Prostate gland (tissue), 2 donors: ENCODE measurements around the gene LRP11. TPM values are rescaled to one million over a fixed set of nuclear protein-coding genes. Genes with fewer than 3 reads are reported as not detected.
"Not testable (repeated sequence)": the region's sequence is repeated elsewhere in the genome, so short reads cannot be mapped to it uniquely, and the experiment has no call there.

Source experiments
- DNase-seq: peaks from one replicate; pipeline ENCODE4 v3.0.0-alpha.2; 2019; ENCODE audit warnings: low spot score
- H3K27ac ChIP-seq, 2 donors: fragments of 200-600 bp; sonication (generic); 2 replicates each; pipeline ENCODE4 v1.5.1; 2017 to 2019
- H3K27me3 ChIP-seq: fragments of 200-600 bp; sonication (generic); replicated peaks from 2 replicates; pipeline ENCODE4 v1.5.1; 2019; ENCODE audit not compliant: insufficient read depth
- H3K36me3 ChIP-seq, 2 donors: fragments of 200-600 bp; sonication (generic); 1 replicate in 1 of 2; 2 replicates in 1 of 2; pipeline versions ENCODE4 v1.5.1 to v1.8.1; 2017 to 2019
- H3K4me1 ChIP-seq: fragments of 200-600 bp; sonication (generic); replicated peaks from 2 replicates; pipeline ENCODE4 v1.5.1; 2019
- H3K4me3 ChIP-seq, 2 donors: fragments of 200-600 bp; sonication (generic); 2 replicates each; pipeline ENCODE4 v1.5.1; 2017 to 2019
- H3K9me3 ChIP-seq: fragments of 200-600 bp; sonication (generic); 2 replicates; pipeline ENCODE4 v1.5.1; 2017
- POLR2A ChIP-seq: fragments of 450-650 bp; IDR thresholded peaks from one replicate; pipeline ENCODE4 v1.6.1; 2016; ENCODE audit warnings: antibody characterized with exemption, mild to moderate bottlenecking
- POLR2AphosphoS5 ChIP-seq: sonication (generic); formaldehyde crosslinking; IDR thresholded peaks from one replicate; pipeline ENCODE4 v1.6.1; 2017; ENCODE audit warnings: antibody characterized with exemption
- WGBS: methylation state at CpG from one replicate; pipeline ENCODE4 v1.1.5; 2018; 5-methylcytosine and 5-hydroxymethylcytosine counted together
- intact Hi-C: fragments of 100-400 bp; cut with DNase I; formaldehyde crosslinking; loops from one replicate; pipeline ENCODE4 v1.14.2; 2022
- total RNA-seq, 2 donors: library from RNA; depleted of rRNA; stranded (reverse); fragments of >200 nt; gene quantifications; one replicate each; pipeline ENCODE4 v1.1.0, GENCODE V29; 2016
- TF ChIP-seq, protein P1 (sequence below), 4 experiments: fragments of 200-600 bp in 2 of 4; fragments of 450-650 bp in 2 of 4; sonication (generic) in 2 of 4; IDR thresholded peaks; 1 replicate in 3 of 4; 2 replicates in 1 of 4; pipeline ENCODE4 v1.5.1; 2016 to 2019; ENCODE audit warnings: antibody characterized with exemption in 4 of 4, mild to moderate bottlenecking in 2 of 4, moderate library complexity in 2 of 4

The LRP11 gene
- total RNA-seq, 2 donors from 2014 or later, result 52.7 to 76.3 TPM

DNA sequence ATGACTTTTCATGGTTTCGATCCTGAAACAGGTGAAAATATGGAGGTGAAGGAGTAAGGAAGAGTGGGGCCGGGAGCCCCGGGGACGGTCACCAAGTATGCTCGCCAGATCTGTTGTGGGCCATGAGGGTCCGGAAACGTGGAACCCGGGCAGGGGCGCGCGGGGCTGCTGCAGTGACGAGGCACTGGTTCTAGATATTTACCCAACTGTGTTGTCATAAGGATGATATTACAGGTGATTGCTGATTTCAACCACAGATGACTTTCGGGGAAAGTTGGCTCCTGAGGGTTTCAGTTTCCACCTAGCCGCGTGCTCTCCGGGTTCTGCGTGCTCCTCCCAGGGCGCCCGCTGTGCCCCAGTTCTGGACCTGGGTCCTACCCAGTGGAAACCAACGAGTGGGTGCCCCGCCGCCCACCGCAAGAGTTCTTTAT is 46.6 kb upstream of the LRP11 start:
- 93% methylated on average over 23 of the region's 23 CpGs for WGBS
- no peaks in the 10 kb centered on the region for H3K36me3 ChIP-seq
- TF ChIP-seq POLR2A (no peak), POLR2AphosphoS5 (no peak)
- TF ChIP-seq, protein P1, sequence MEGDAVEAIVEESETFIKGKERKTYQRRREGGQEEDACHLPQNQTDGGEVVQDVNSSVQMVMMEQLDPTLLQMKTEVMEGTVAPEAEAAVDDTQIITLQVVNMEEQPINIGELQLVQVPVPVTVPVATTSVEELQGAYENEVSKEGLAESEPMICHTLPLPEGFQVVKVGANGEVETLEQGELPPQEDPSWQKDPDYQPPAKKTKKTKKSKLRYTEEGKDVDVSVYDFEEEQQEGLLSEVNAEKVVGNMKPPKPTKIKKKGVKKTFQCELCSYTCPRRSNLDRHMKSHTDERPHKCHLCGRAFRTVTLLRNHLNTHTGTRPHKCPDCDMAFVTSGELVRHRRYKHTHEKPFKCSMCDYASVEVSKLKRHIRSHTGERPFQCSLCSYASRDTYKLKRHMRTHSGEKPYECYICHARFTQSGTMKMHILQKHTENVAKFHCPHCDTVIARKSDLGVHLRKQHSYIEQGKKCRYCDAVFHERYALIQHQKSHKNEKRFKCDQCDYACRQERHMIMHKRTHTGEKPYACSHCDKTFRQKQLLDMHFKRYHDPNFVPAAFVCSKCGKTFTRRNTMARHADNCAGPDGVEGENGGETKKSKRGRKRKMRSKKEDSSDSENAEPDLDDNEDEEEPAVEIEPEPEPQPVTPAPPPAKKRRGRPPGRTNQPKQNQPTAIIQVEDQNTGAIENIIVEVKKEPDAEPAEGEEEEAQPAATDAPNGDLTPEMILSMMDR (IDR thresholded peaks at IDR 0.05), result no peak
- no peak for DNase-seq
- intact Hi-C loops, result no loop called here
- no peak overlapping the region for H3K4me3 ChIP-seq
- no peaks in the 10 kb centered on the region for H3K4me1 ChIP-seq
- no peaks in the 10 kb centered on the region for H3K9me3 ChIP-seq
- H3K27ac ChIP-seq, result no peak overlapping the region
- no peaks in the 10 kb centered on the region for H3K27me3 ChIP-seq

DNA sequence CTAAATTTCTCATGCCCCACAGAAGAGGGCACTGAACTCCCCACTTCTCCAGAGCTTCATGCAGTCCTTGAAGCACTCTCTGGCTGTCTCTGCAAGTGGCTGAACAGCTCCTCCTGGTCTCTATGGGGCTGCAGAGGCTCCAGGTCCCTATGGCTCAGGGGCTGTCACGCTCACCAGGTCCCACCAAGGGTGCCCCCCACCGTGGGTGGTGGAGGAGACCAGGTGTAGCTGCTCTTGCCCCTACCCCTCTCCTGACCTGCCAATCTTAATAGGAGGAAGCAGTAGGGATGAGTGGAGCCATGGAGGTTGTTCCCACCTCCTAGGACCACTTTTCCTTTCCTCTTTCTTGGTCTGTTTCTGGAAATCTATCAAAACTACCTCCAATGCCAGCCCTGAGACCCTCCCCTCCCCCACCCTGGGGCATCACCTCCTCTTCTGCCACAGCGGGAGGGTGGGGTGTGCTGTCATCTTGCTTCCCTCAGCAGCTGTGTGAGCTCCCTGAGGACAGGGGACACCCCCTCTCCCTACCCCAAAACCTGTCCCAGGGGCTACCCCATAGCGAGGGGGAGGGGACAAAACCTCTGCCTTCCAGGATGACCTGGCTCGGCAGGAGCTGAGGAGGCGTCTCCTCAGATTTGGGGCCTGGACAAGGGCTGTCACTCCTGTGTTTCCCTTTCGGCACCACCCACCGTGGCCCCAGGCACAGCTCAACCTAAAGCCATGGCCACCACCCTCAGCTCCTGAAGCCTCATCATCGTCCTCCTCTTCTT is 45.7 kb upstream of the LRP11 start:
- no peak overlapping the region for H3K4me3 ChIP-seq
- no peaks in the 10 kb centered on the region for H3K9me3 ChIP-seq
- no peaks in the 10 kb centered on the region for H3K27me3 ChIP-seq
- TF ChIP-seq POLR2AphosphoS5, result no peak
- no peak for TF ChIP-seq POLR2A
- TF ChIP-seq, protein P1 (IDR thresholded peaks at IDR 0.05), result no peak
- 92% methylated on average over 9 of the region's 9 CpGs for WGBS
- no peaks in the 10 kb centered on the region for H3K4me1 ChIP-seq
- no peak for DNase-seq
- intact Hi-C loops, result no loop called here
- H3K27ac ChIP-seq, result no peak overlapping the region
- H3K36me3 ChIP-seq, result no peaks in the 10 kb centered on the region

DNA sequence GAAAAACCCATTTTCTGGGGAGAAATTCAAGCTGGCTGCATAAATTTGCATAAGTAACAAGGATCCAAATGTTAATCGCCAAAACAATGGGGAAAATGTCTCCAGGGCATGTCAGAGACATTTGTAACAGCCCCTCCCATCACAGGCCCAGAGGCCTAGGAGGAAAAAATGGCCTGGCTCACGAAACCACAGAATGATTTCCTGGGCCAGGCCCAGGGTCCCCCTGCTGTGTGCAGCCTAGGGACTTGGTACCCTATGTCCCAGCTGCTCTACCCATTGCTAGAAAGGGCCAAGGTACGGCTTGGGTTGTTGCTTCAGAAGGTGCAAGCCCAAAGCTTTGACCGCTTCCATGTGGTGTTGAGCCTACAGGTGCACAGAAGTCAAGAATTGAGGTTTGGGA is 44.3 kb upstream of the LRP11 start:
- H3K27ac ChIP-seq, H3K36me3 ChIP-seq, H3K4me3 ChIP-seq, DNase-seq, H3K9me3 ChIP-seq, intact Hi-C loops, H3K27me3 ChIP-seq, H3K4me1 ChIP-seq: not testable (repeated sequence)
- 86% methylated on average over 4 of the region's 4 CpGs for WGBS

DNA sequence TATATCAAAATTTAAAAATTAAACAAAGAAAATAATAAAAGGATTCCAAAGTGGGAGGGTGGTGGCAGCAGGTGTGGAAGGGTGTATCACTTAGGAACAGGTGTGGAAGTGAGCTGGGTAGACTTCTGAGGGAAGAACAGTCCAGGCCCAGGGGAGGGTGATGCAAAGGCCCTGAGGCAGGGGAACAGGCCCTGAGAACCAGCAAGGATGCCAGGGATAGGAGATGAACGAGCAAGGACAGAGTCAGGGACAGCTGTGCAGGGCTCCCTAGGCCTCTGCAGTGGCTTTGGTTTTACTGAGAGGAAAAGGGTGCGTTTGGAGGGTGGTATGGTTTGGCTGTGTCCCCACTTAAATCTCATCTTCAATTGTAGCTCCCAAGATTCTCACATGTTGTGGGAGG is 43.2 kb upstream of the LRP11 start:
- DNase-seq, result no peak
- Histone ChIP-seq H3K36me3 (no peaks in the 10 kb centered on the region), H3K27ac (no peak overlapping the region), H3K9me3 (no peaks in the 10 kb centered on the region), H3K27me3 (no peaks in the 10 kb centered on the region), H3K4me1 (no peaks in the 10 kb centered on the region), H3K4me3 (no peak overlapping the region)
- TF ChIP-seq POLR2A (no peak), POLR2AphosphoS5 (no peak)
- TF ChIP-seq, protein P1 (IDR thresholded peaks at IDR 0.05), result no peak
- intact Hi-C loops, result no loop called here
- 85% methylated on average over 2 of the region's 2 CpGs for WGBS

DNA sequence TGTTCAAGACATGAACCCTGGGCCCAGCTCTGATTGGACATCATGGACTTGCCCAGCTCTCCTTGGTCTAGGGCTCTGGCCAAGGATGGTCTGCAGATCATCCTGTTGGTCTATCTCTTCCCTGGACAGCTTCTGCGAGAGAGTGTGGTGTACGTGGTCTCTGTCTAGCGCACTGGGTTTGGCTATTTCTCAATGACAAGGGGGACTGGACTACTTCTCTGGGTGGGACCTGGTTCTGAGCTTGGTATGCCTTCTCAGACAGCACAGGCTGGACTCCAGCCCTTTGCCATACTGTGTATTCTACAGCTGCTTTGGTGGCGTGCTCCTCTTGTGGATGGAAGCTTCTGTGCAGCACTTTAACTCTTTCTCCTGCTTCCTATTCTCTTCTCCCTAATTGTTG is 42.2 kb upstream of the LRP11 start:
- H3K9me3 ChIP-seq, result no peaks in the 10 kb centered on the region
- DNase-seq, result no peak
- intact Hi-C loops, result no loop called here
- no peaks in the 10 kb centered on the region for H3K36me3 ChIP-seq
- H3K27ac ChIP-seq, result no peak overlapping the region
- H3K4me3 ChIP-seq, result no peak overlapping the region
- no peak for TF ChIP-seq POLR2A
- TF ChIP-seq POLR2AphosphoS5, result no peak
- TF ChIP-seq, protein P1 (IDR thresholded peaks at IDR 0.05), result no peak
- H3K4me1 ChIP-seq, result no peaks in the 10 kb centered on the region
- H3K27me3 ChIP-seq, result no peaks in the 10 kb centered on the region
- WGBS, result 99% methylated on average over 4 of the region's 4 CpGs
